ENCODE results near the gene KRTAP20-2. TPM values are rescaled to one million over a fixed set of nuclear protein-coding genes. Genes with fewer than 3 reads are reported as not detected.
A peak's percentile ranks its signal among the peaks of the same experiment; 100 is the strongest.

KRTAP20-2 gene
- total and polyA plus RNA-seq, 4 experiments from 2014 or later = not detected

DNA sequence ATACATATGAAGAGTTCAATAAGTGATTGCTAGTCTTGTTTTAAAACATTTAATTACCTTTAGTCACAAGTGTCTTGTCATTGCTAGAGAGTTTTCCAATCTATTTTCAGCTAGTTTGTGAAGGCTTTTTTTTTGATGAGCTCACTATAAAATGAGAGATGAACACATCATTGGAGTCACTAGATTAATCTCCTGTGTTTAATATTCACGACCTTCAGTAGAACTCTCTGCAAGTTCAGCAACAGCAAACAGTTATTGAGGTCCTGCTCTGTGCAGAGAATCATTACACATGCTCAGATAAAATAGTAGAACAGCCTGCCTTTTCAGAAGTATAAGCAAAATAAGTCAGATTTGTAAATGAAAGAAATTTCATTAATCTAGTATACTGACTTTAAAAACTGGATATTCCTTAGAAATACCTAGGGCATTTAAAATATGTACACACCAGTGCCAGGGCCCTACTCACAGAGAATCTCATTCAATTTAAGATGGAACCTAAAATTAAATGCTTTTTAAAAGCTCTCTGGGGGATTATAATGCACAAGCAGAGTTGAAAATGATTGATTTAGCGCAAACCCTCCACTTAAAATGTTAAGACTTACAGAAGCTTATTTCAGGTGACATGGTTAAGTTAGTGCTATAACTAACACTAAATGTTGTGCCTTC, 38.1 kb downstream of the KRTAP20-2 start:
- Mint-ChIP-seq H3K36me3 (no peaks in the 10 kb centered on the region), H3K4me3 (no peak overlapping the region), H3K9me3 (peaks cover 0 to 6% (median 0%) of the 10 kb centered on the region in 8 donors), H3K27me3 (peaks cover 0 to 6% of the 10 kb centered on the region in 2 donors), H3K4me1 (no peaks in the 10 kb centered on the region), H3K27ac (no peak overlapping the region)
- POLR2A ChIA-PET (ENCODE audit: partially characterized antibody) = no interaction called here
- CTCF ChIA-PET (ENCODE audit: partially characterized antibody) = no interaction called here
- H3K27me3 ChIP-seq (ENCODE audit: insufficient read depth, low read length) = no peaks in the 10 kb centered on the region
- intact Hi-C loops (cut with micrococcal nuclease) = no loop called here
- no peak for DNase-seq
- H3K9me3 ChIP-seq (ENCODE audit: control insufficient read depth in 1 of 2, low read length in 2 of 2) = no peaks in the 10 kb centered on the region
- H3K4me1 ChIP-seq (ENCODE audit: insufficient read depth, low read length) = no peaks in the 10 kb centered on the region
- H3K27ac ChIP-seq (ENCODE audit: low read depth, low read length) = no peak overlapping the region
- no peaks in the 10 kb centered on the region for H3K36me3 ChIP-seq (ENCODE audit: insufficient read depth, low read length)
- no peak overlapping the region for H3K4me3 ChIP-seq (ENCODE audit: low read length in 2 of 2)

DNA sequence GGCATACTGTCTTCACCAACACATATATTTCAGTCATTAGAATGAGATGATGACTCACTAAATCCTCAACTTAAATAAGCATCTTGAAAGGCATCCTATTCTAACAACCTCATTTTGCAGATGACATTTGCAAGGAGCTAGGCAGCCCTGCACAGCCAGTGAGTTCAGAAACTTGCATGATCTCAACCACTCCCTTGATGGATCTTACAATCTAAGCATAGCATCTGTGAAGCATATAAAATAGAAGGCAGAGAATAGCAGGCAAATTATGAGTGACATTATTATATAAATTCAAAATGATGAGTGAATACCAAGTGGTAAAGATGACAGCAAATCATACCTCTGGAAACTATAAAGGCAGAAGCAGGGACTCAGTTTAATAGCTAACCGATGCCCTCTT, 39.3 kb downstream of the KRTAP20-2 start:
- H3K9me3 ChIP-seq (ENCODE audit: control insufficient read depth in 1 of 2, low read length in 2 of 2) = no peaks in the 10 kb centered on the region
- no peaks in the 10 kb centered on the region for H3K4me1 Mint-ChIP-seq
- ChIA-PET POLR2A (ENCODE audit: partially characterized antibody) (no interaction called here), CTCF (ENCODE audit: partially characterized antibody) (no interaction called here)
- no peak for DNase-seq
- H3K36me3 Mint-ChIP-seq = no peaks in the 10 kb centered on the region
- H3K9me3 Mint-ChIP-seq = peaks cover 0 to 6% (median 0%) of the 10 kb centered on the region in 8 donors
- no peaks in the 10 kb centered on the region for H3K36me3 ChIP-seq (ENCODE audit: insufficient read depth, low read length)
- intact Hi-C loops (cut with micrococcal nuclease) = no loop called here
- H3K4me3 Mint-ChIP-seq = no peak overlapping the region
- no peak overlapping the region for H3K27ac Mint-ChIP-seq
- H3K4me3 ChIP-seq (ENCODE audit: low read length in 2 of 2) = no peak overlapping the region
- H3K27ac ChIP-seq (ENCODE audit: low read depth, low read length) = no peak overlapping the region
- no peaks in the 10 kb centered on the region for H3K27me3 ChIP-seq (ENCODE audit: insufficient read depth, low read length)
- no peaks in the 10 kb centered on the region for H3K4me1 ChIP-seq (ENCODE audit: insufficient read depth, low read length)
- peaks cover 0 to 3% of the 10 kb centered on the region in 2 donors for H3K27me3 Mint-ChIP-seq

DNA sequence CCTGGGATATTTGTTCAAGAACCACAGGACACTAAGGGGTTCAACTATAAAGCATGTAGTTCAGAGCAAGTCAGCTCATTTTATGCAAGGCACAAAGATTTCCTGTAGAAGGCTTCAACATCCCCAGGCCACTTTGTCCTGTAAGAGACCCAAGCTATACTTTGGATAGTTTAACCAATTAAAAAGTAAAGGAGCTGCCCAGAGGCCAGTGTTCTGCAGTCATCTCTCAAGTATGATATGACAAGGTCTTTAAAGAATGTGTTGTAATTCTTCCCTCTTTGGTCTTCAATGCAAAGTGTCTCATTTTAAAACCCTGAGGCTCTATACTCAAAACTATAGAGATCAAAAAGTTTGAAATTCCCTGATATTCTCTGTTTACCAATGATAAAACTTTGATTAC, 41.7 kb downstream of the KRTAP20-2 start:
- H3K4me1 ChIP-seq (ENCODE audit: insufficient read depth, low read length) = no peaks in the 10 kb centered on the region
- intact Hi-C loops (cut with micrococcal nuclease) = no loop called here
- Mint-ChIP-seq H3K9me3 (peaks cover 0 to 4% (median 0%) of the 10 kb centered on the region in 8 donors), H3K4me3 (no peak overlapping the region), H3K27ac (no peak overlapping the region), H3K27me3 (peaks cover 0 to 3% of the 10 kb centered on the region in 2 donors), H3K36me3 (no peaks in the 10 kb centered on the region), H3K4me1 (no peaks in the 10 kb centered on the region)
- H3K9me3 ChIP-seq (ENCODE audit: control insufficient read depth in 1 of 2, low read length in 2 of 2) = no peaks in the 10 kb centered on the region
- H3K4me3 ChIP-seq (ENCODE audit: low read length in 2 of 2) = no peak overlapping the region
- H3K27me3 ChIP-seq (ENCODE audit: insufficient read depth, low read length) = no peaks in the 10 kb centered on the region
- ChIA-PET POLR2A (ENCODE audit: partially characterized antibody) (no interaction called here), CTCF (ENCODE audit: partially characterized antibody) (no interaction called here)
- H3K36me3 ChIP-seq (ENCODE audit: insufficient read depth, low read length) = no peaks in the 10 kb centered on the region
- H3K27ac ChIP-seq (ENCODE audit: low read depth, low read length) = no peak overlapping the region
- DNase-seq = no peak

DNA sequence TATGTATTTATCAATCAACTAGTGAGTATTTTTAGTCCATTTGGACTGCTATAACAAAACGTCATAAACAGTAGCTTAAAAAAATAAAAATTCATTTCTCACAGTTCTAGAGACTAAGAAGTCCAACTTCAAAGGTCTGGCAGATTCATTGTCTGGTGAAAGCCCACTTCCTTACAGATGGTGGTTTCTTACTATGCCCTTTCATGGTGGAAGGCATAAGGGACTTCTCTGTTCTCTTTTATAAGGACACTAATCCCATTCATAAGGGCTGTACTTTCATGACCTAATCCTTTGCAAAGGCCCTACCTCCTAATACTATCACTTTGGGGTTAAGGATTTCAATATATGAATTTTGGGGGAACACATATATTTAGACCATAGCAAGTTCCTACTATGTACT, 45.6 kb downstream of the KRTAP20-2 start:
- H3K27me3 Mint-ChIP-seq = no peaks in the 10 kb centered on the region
- Histone ChIP-seq H3K4me3 (ENCODE audit: low read length in 2 of 2) (no peak overlapping the region), H3K9me3 (ENCODE audit: control insufficient read depth in 1 of 2, low read length in 2 of 2) (no peaks in the 10 kb centered on the region), H3K27me3 (ENCODE audit: insufficient read depth, low read length) (no peaks in the 10 kb centered on the region), H3K36me3 (ENCODE audit: insufficient read depth, low read length) (no peaks in the 10 kb centered on the region), H3K4me1 (ENCODE audit: insufficient read depth, low read length) (no peaks in the 10 kb centered on the region), H3K27ac (ENCODE audit: low read depth, low read length) (no peak overlapping the region)
- intact Hi-C loops (cut with micrococcal nuclease) = no loop called here
- POLR2A ChIA-PET (ENCODE audit: partially characterized antibody) = no interaction called here
- CTCF ChIA-PET (ENCODE audit: partially characterized antibody) = no interaction called here
- no peak overlapping the region for H3K4me3 Mint-ChIP-seq
- peaks cover 0 to 4% (median 0%) of the 10 kb centered on the region in 8 donors for H3K9me3 Mint-ChIP-seq
- no peak for DNase-seq
- no peaks in the 10 kb centered on the region for H3K4me1 Mint-ChIP-seq
- no peaks in the 10 kb centered on the region for H3K36me3 Mint-ChIP-seq
- H3K27ac Mint-ChIP-seq = no peak overlapping the region

DNA sequence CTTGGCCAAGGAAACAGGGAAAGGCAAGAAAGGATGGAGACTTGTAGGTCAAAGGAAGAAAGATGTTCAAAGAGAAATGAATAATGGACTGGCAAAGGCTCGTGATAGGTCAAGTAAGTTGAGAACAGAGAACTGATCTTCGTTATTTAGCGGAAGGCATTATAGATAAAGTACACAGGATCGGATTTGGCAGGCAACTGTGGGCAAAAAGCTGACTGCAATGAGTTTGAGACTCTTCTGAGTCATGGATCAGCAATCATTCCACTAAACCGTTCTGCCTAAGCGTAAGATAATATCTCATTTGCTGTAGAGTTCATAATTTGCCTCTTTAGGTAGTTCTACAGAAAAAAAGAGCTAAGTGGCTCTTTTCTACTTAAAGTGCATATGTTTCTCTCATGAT, 49.5 kb downstream of the KRTAP20-2 start:
- no peak overlapping the region for H3K4me3 Mint-ChIP-seq
- CTCF ChIA-PET (ENCODE audit: partially characterized antibody) = no interaction called here
- intact Hi-C loops (cut with micrococcal nuclease) = no loop called here

More for the DNA sequence above, 49.5 kb downstream of the KRTAP20-2 start:
- H3K27me3 Mint-ChIP-seq = no peaks in the 10 kb centered on the region
- no peaks in the 10 kb centered on the region for H3K36me3 Mint-ChIP-seq
- H3K4me1 ChIP-seq (ENCODE audit: insufficient read depth, low read length) = no peaks in the 10 kb centered on the region
- H3K4me3 ChIP-seq (ENCODE audit: low read length in 2 of 2) = no peak overlapping the region
- no peak for DNase-seq
- peaks cover 0 to 3% (median 0%) of the 10 kb centered on the region in 8 donors for H3K9me3 Mint-ChIP-seq
- H3K27me3 ChIP-seq (ENCODE audit: insufficient read depth, low read length) = no peaks in the 10 kb centered on the region
- no peaks in the 10 kb centered on the region for H3K4me1 Mint-ChIP-seq
- POLR2A ChIA-PET (ENCODE audit: partially characterized antibody) = no interaction called here
- no peaks in the 10 kb centered on the region for H3K9me3 ChIP-seq (ENCODE audit: control insufficient read depth in 1 of 2, low read length in 2 of 2)
- H3K36me3 ChIP-seq (ENCODE audit: insufficient read depth, low read length) = no peaks in the 10 kb centered on the region
- peak overlapping the region in 1 of 7 donors; percentile 0 for H3K27ac Mint-ChIP-seq
- H3K27ac ChIP-seq (ENCODE audit: low read depth, low read length) = no peak overlapping the region

Other genes with a start within 250 kb of the KRTAP20-2 start
- not detected for gene KRTAP13-1, start 239.2 kb upstream of the KRTAP20-2 start, total RNA-seq
- not detected for gene KRTAP13-1, start 239.2 kb upstream of the KRTAP20-2 start, polyA plus RNA-seq
- not detected for gene KRTAP13-3, start 209.3 kb upstream of the KRTAP20-2 start, total RNA-seq
- gene KRTAP13-3, start 209.3 kb upstream of the KRTAP20-2 start, polyA plus RNA-seq = not detected
- not detected for gene KRTAP13-4, start 205.0 kb upstream of the KRTAP20-2 start, total RNA-seq
- gene KRTAP13-4, start 205.0 kb upstream of the KRTAP20-2 start, polyA plus RNA-seq = not detected
- gene KRTAP15-1, start 194.9 kb upstream of the KRTAP20-2 start, total RNA-seq = not detected
- gene KRTAP15-1, start 194.9 kb upstream of the KRTAP20-2 start, polyA plus RNA-seq = not detected
- not detected for gene KRTAP19-1, start 154.8 kb upstream of the KRTAP20-2 start, total RNA-seq
- gene KRTAP19-1, start 154.8 kb upstream of the KRTAP20-2 start, polyA plus RNA-seq = not detected
- not detected for gene KRTAP19-2, start 147.8 kb upstream of the KRTAP20-2 start, total RNA-seq
- not detected for gene KRTAP19-2, start 147.8 kb upstream of the KRTAP20-2 start, polyA plus RNA-seq
- gene KRTAP19-3, start 143.2 kb upstream of the KRTAP20-2 start, total RNA-seq = not detected
- gene KRTAP19-3, start 143.2 kb upstream of the KRTAP20-2 start, polyA plus RNA-seq = not detected
- gene KRTAP19-4, start 138.0 kb upstream of the KRTAP20-2 start, total RNA-seq = not detected
- gene KRTAP19-4, start 138.0 kb upstream of the KRTAP20-2 start, polyA plus RNA-seq = not detected
- not detected for gene KRTAP19-5, start 133.1 kb upstream of the KRTAP20-2 start, total RNA-seq
- not detected for gene KRTAP19-5, start 133.1 kb upstream of the KRTAP20-2 start, polyA plus RNA-seq
- not detected for gene KRTAP19-6, start 93.3 kb upstream of the KRTAP20-2 start, total RNA-seq
- gene KRTAP19-6, start 93.3 kb upstream of the KRTAP20-2 start, polyA plus RNA-seq = not detected
- not detected for gene KRTAP19-7, start 73.9 kb upstream of the KRTAP20-2 start, total RNA-seq
- not detected for gene KRTAP19-7, start 73.9 kb upstream of the KRTAP20-2 start, polyA plus RNA-seq
- not detected for gene KRTAP22-2, start 44.8 kb upstream of the KRTAP20-2 start, total RNA-seq
- not detected for gene KRTAP22-2, start 44.8 kb upstream of the KRTAP20-2 start, polyA plus RNA-seq
- gene KRTAP6-3, start 42.8 kb upstream of the KRTAP20-2 start, total RNA-seq = not detected
- not detected for gene KRTAP6-3, start 42.8 kb upstream of the KRTAP20-2 start, polyA plus RNA-seq
- not detected for gene KRTAP6-2, start 36.3 kb upstream of the KRTAP20-2 start, total RNA-seq
- not detected for gene KRTAP6-2, start 36.3 kb upstream of the KRTAP20-2 start, polyA plus RNA-seq
- gene KRTAP22-1, start 34.1 kb upstream of the KRTAP20-2 start, total RNA-seq = not detected
- gene KRTAP22-1, start 34.1 kb upstream of the KRTAP20-2 start, polyA plus RNA-seq = not detected
- not detected for gene KRTAP6-1, start 21.3 kb upstream of the KRTAP20-2 start, total RNA-seq
- gene KRTAP6-1, start 21.3 kb upstream of the KRTAP20-2 start, polyA plus RNA-seq = not detected
- not detected for gene KRTAP20-1, start 18.8 kb upstream of the KRTAP20-2 start, total RNA-seq
- gene KRTAP20-1, start 18.8 kb upstream of the KRTAP20-2 start, polyA plus RNA-seq = not detected
- gene KRTAP20-4, start 14.6 kb upstream of the KRTAP20-2 start, total RNA-seq = not detected
- gene KRTAP20-4, start 14.6 kb upstream of the KRTAP20-2 start, polyA plus RNA-seq = not detected
- gene KRTAP20-3, start 7.7 kb downstream of the KRTAP20-2 start, total RNA-seq = not detected
- gene KRTAP20-3, start 7.7 kb downstream of the KRTAP20-2 start, polyA plus RNA-seq = not detected
- not detected for gene KRTAP21-3, start 83.6 kb downstream of the KRTAP20-2 start, total RNA-seq
- not detected for gene KRTAP21-3, start 83.6 kb downstream of the KRTAP20-2 start, polyA plus RNA-seq
- gene KRTAP21-2, start 112.1 kb downstream of the KRTAP20-2 start, total RNA-seq = not detected
- gene KRTAP21-2, start 112.1 kb downstream of the KRTAP20-2 start, polyA plus RNA-seq = not detected
- not detected for gene KRTAP21-1, start 120.2 kb downstream of the KRTAP20-2 start, total RNA-seq
- not detected for gene KRTAP21-1, start 120.2 kb downstream of the KRTAP20-2 start, polyA plus RNA-seq
- gene KRTAP8-1, start 178.1 kb downstream of the KRTAP20-2 start, total RNA-seq = not detected
- not detected for gene KRTAP8-1, start 178.1 kb downstream of the KRTAP20-2 start, polyA plus RNA-seq
- gene KRTAP7-1, start 194.6 kb downstream of the KRTAP20-2 start, total RNA-seq = not detected
- not detected for gene KRTAP7-1, start 194.6 kb downstream of the KRTAP20-2 start, polyA plus RNA-seq
- gene KRTAP11-1, start 246.4 kb downstream of the KRTAP20-2 start, total RNA-seq = not detected
- not detected for gene KRTAP11-1, start 246.4 kb downstream of the KRTAP20-2 start, polyA plus RNA-seq